GM12878 (cell line): ENCODE data around the gene OMD. TPM values are rescaled to one million over a fixed set of nuclear protein-coding genes. Genes with fewer than 3 reads are reported as not detected.

ENCODE experiments used
- ATAC-seq: fragments of 200-7000 bp; cut with Tn5 transposase; 3 replicates; pipeline ENCODE4 v1.9.1; 2020; ENCODE audit warnings: mild to moderate bottlenecking, moderate library complexity
- BruUV-seq: library from RNA; stranded (reverse); fragments of 400-500 nt; replicated peaks from 2 replicates; lab custom pipeline; 2021; lab: Mats Ljungman, UMichigan
- CTCF ChIA-PET: fragments of 300-600 bp; sonication (Branson Sonifier 250); formaldehyde crosslinking; extraction: SDS; loops from one replicate; lab custom pipeline; 2021; ENCODE audit warnings: inconsistent platforms; lab: Yijun Ruan, JAX
- POLR2A ChIA-PET: fragments of 350-600 bp; formaldehyde crosslinking; extraction: SDS; loops from one replicate; lab custom pipeline; 2021; ENCODE audit warnings: inconsistent platforms; lab: Charles Lee
- RAD21 ChIA-PET: fragments of 300-600 bp; sonication (Branson Sonifier 250); formaldehyde crosslinking; loops from one replicate; lab custom pipeline; 2023; ENCODE audit warnings: antibody characterized with exemption; ENCODE audit not compliant: unreplicated experiment; lab: Charles Lee
- SMC1A ChIA-PET: fragments of 300-600 bp; sonication (Branson Sonifier 250); formaldehyde crosslinking; loops from one replicate; lab custom pipeline; 2023; ENCODE audit not compliant: unreplicated experiment, uncharacterized antibody; lab: Charles Lee
- DNase-seq: peaks from one replicate; pipeline ENCODE4 v3.0.0-alpha.2; 2011; ENCODE audit warnings: low read depth, low spot score
- FAIRE-seq: peaks from 3 replicates; lab custom pipeline; 2011; peaks lifted over from hg19 to GRCh38; lab: Jason Lieb, UNC
- H2AFZ ChIP-seq: 2 replicates; pipeline ENCODE4 v1.6.0; 2011; ENCODE audit warnings: low read depth, low read length, control low read depth; ENCODE audit not compliant: control insufficient read depth
- H3K27ac ChIP-seq: 2 replicates; pipeline ENCODE4 v1.5.1; 2011; ENCODE audit warnings: control low read depth; ENCODE audit not compliant: control insufficient read depth, insufficient read depth
- H3K27me3 ChIP-seq, 2 experiments: replicated peaks in 1 of 2; 2 replicates each; pipeline versions ENCODE4 v1.6.0 to v1.6.1; 2011; ENCODE audit warnings: low read length in 1 of 2; ENCODE audit not compliant: control insufficient read depth in 2 of 2, insufficient read depth in 2 of 2
- H3K36me3 ChIP-seq, 2 experiments: 2 replicates each; pipeline ENCODE4 v1.5.1; 2011; ENCODE audit warnings: low read length in 1 of 2; ENCODE audit not compliant: control insufficient read depth in 2 of 2, insufficient read depth in 2 of 2
- H3K4me1 ChIP-seq: 2 replicates; pipeline ENCODE4 v1.6.1; 2011; ENCODE audit warnings: mild to moderate bottlenecking, low read length, moderate library complexity, mixed read lengths; ENCODE audit not compliant: control insufficient read depth, insufficient read depth
- H3K4me2 ChIP-seq: 2 replicates; pipeline ENCODE4 v1.6.0; 2011; ENCODE audit warnings: control low read depth; ENCODE audit not compliant: control insufficient read depth, insufficient read depth
- H3K4me3 ChIP-seq: fragments of 200-600 bp; sonication (generic); 2 replicates; pipeline ENCODE4 v1.5.1; 2016
- H3K79me2 ChIP-seq: 2 replicates; pipeline ENCODE4 v1.6.0; 2011; ENCODE audit warnings: low read length; ENCODE audit not compliant: control insufficient read depth, insufficient read depth
- H3K9ac ChIP-seq: 2 replicates; pipeline ENCODE4 v1.8.0; 2011; ENCODE audit warnings: low read length, control low read depth, mixed read lengths; ENCODE audit not compliant: control insufficient read depth, insufficient read depth
- H3K9me3 ChIP-seq: replicated peaks from 3 replicates; pipeline ENCODE4 v1.5.1; 2011; ENCODE audit warnings: mild to moderate bottlenecking, low read length; ENCODE audit not compliant: control insufficient read depth, insufficient read depth
- H4K20me1 ChIP-seq: 2 replicates; pipeline ENCODE4 v1.6.0; 2011; ENCODE audit not compliant: control insufficient read depth, insufficient read depth
- DPF2 ChIP-seq: fragments of 450-650 bp; IDR thresholded peaks from 2 replicates; pipeline ENCODE4 v1.6.1; 2017; ENCODE audit warnings: mild to moderate bottlenecking
- EP300 ChIP-seq, 2 experiments: fragments of 150-350 bp in 1 of 2; IDR thresholded peaks; 2 replicates each; pipeline ENCODE4 v1.6.1; 2011 to 2012; ENCODE audit warnings: low read depth in 2 of 2, low read length in 2 of 2, borderline replicate concordance in 1 of 2, improper control_type of control experiment in 1 of 2, inconsistent platforms in 1 of 2; ENCODE audit not compliant: control insufficient read depth in 1 of 2
- IKZF2 ChIP-seq, 2 experiments: fragments of 450-650 bp; IDR thresholded peaks; 2 replicates each; pipeline ENCODE4 v1.6.1; 2017; ENCODE audit warnings: mild to moderate bottlenecking in 2 of 2, moderate library complexity in 2 of 2
- MEF2B ChIP-seq: fragments of 450-650 bp; IDR thresholded peaks from 2 replicates; pipeline ENCODE4 v1.6.1; 2018; ENCODE audit warnings: mild to moderate bottlenecking, moderate library complexity; ENCODE audit not compliant: partially characterized antibody, poor library complexity, severe bottlenecking
- RELA ChIP-seq: fragments of 450-650 bp; IDR thresholded peaks from 2 replicates; pipeline ENCODE4 v1.8.0; 2014; ENCODE audit warnings: borderline replicate concordance; ENCODE audit not compliant: partially characterized antibody
- SREBF2 ChIP-seq: IDR thresholded peaks from 2 replicates; pipeline ENCODE4 v1.6.1; 2012; ENCODE audit warnings: mild to moderate bottlenecking, low read length
- STAT1 ChIP-seq: fragments of 450-650 bp; conservative IDR thresholded peaks from 2 replicates; pipeline ENCODE4 v1.6.1; 2014; ENCODE audit warnings: antibody characterized with exemption, mild to moderate bottlenecking
- TBL1XR1 ChIP-seq: IDR thresholded peaks from 2 replicates; pipeline ENCODE4 v1.6.1; 2012; ENCODE audit warnings: low read depth, low read length, improper control_type of control experiment
- YBX1 ChIP-seq: fragments of 450-650 bp; IDR thresholded peaks from 2 replicates; pipeline ENCODE4 v1.6.1; 2016; ENCODE audit warnings: antibody characterized with exemption
- WGBS: methylation state at CpG from one replicate; pipeline ENCODE4 v1.1.6; 2016; ENCODE audit warnings: low lambda C conversion rate; ENCODE audit not compliant: insufficient replicate concordance, insufficient coverage; ENCODE audit errors: missing lambda C conversion rate; 5-methylcytosine and 5-hydroxymethylcytosine counted together
- in situ Hi-C: fragments of 300-500 bp; cut with MboI; formaldehyde crosslinking; loops from 9 replicates; pipeline ENCODE4 v1.14.3; 2018; ENCODE audit warnings: mixed read lengths
- intact Hi-C: fragments of 100-400 bp; cut with micrococcal nuclease; formaldehyde crosslinking; loops from one replicate; pipeline ENCODE4 v1.14.2; 2022; ENCODE audit not compliant: unreplicated experiment
- polyA plus RNA-seq, 11 experiments: library from polyadenylated mRNA; depleted of rRNA in 4 of 11; unstranded in 6 of 11; stranded (reverse) in 5 of 11; fragments of >200 nt; fragmentation: Nextera tagmentation in 4 of 11; fragmentation: Illumina TruSeq in 1 of 11; extraction: Ambion mirVana in 4 of 11; extraction: Trizol in 1 of 11; gene quantifications; 1 replicate in 1 of 11; 2 replicates in 10 of 11; pipeline versions ENCODE4 v1.2.1 to v1.2.3, GENCODE V29; 2011 to 2016; ENCODE audit warnings: inconsistent platforms in 2 of 11, missing spikeins in 2 of 11, low read depth in 1 of 11
- total RNA-seq, 4 experiments: library from RNA; depleted of rRNA in 3 of 4; stranded (reverse); fragments of >200 nt in 3 of 4; fragmentation: Illumina TruSeq in 1 of 4; extraction: Trizol in 1 of 4; gene quantifications; 2 replicates each; pipeline versions ENCODE4 v1.2.1 to v1.2.3, GENCODE V29; 2013 to 2021
- TF ChIP-seq, protein P1 (sequence below): fragments of 450-650 bp; IDR thresholded peaks from 2 replicates; pipeline ENCODE4 v1.6.1; 2017; ENCODE audit warnings: mild to moderate bottlenecking, moderate library complexity

Gene OMD
- total and polyA plus RNA-seq, 10 of the 15 experiments (the other 5 are each of a cell fraction or from before 2014, with no cell fraction given), result 0.08 to 0.70 (median 0.57) TPM; not detected in 7

DNA sequence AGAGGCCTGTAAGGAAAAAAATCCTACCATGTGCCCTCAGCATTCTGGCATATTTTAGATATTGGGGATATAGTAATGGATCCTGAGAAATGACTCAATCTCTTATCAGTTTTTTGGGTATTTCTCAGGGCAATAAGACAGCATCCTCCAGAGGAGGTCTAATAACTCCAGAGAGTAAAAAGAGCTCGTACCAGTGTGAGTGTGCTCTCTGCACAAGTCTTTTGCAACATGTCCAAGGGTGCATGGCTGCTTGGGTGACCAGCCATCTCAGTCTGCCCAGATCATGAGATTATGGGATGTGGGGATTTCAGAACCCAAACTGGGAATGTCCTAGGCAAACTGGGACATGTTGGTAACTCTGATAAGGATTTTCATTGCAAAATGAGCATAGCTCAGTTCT, 42.8 kb upstream of the OMD start:
- ChIA-PET CTCF (interaction anchor here (0.9 kb wide), 1 partner anchor 9 kb away, joined by 3 read pairs; no protein-coding TSS in a partner anchor), POLR2A (no interaction called here), RAD21 (no interaction called here), SMC1A (interaction anchor here (2.6 kb wide), 1 partner anchor 9 kb away, joined by 9 read pairs; no protein-coding TSS in a partner anchor)
- Histone ChIP-seq H3K9me3 (no peaks in the 10 kb centered on the region), H4K20me1 (no peaks in the 10 kb centered on the region), H3K4me2 (no peak overlapping the region), H3K27ac (no peak overlapping the region), H3K27me3 (no peaks in the 10 kb centered on the region), H3K79me2 (no peaks in the 10 kb centered on the region), H3K36me3 (no peaks in the 10 kb centered on the region), H3K4me3 (no peak overlapping the region), H2AFZ (no peak overlapping the region), H3K9ac (no peak overlapping the region), H3K4me1 (no peaks in the 10 kb centered on the region)
- WGBS, result 33% methylated on average over 1 of the region's 1 CpG
- FAIRE-seq, result no peak
- BruUV-seq, result no TSS peak
- ATAC-seq, result no peak
- in situ Hi-C loops, result no loop called here
- DNase-seq, result no peak
- TF ChIP-seq IKZF2 (IDR thresholded peaks at IDR 0.05), result no peak
- intact Hi-C loops, result no loop called here

GRCh38 chr9:92463984-92464383, 39.7 kb upstream of the OMD start:
- no peak overlapping the region for H3K4me2 ChIP-seq
- no peaks in the 10 kb centered on the region for H3K27me3 ChIP-seq
- no peak overlapping the region for H3K4me3 ChIP-seq
- no peaks in the 10 kb centered on the region for H4K20me1 ChIP-seq
- H3K79me2 ChIP-seq, result no peaks in the 10 kb centered on the region
- H3K9me3 ChIP-seq, result no peaks in the 10 kb centered on the region
- BruUV-seq, result no TSS peak
- FAIRE-seq (no peak), ATAC-seq (no peak), DNase-seq (no peak)
- H3K4me1 ChIP-seq, result no peaks in the 10 kb centered on the region
- H3K9ac ChIP-seq, result no peak overlapping the region
- no peak overlapping the region for H3K27ac ChIP-seq
- in situ Hi-C loops (no loop called here), intact Hi-C loops (no loop called here)
- no peaks in the 10 kb centered on the region for H3K36me3 ChIP-seq
- ChIA-PET POLR2A (no interaction called here), CTCF (interaction anchor here (1.0 to 1.5 kb wide), 2 partner anchors 9 to 323 kb away, joined by 3 to 4 read pairs; no protein-coding TSS in a partner anchor), RAD21 (interaction anchor here (0.9 kb wide), 1 partner anchor 9 kb away, joined by 3 read pairs; no protein-coding TSS in a partner anchor), SMC1A (no interaction called here)
- 65% methylated on average over 3 of the region's 3 CpGs for WGBS
- TF ChIP-seq TBL1XR1 (no peak), YBX1 (no peak), EP300 (IDR thresholded peaks at IDR 0.05; ENCODE audit: borderline replicate concordance in 1 of 2, control insufficient read depth in 1 of 2, low read depth in 2 of 2, low read length in 2 of 2) (no peak), MEF2B (no peak), STAT1 (no peak), RELA (no peak), DPF2 (no peak), SREBF2 (no peak)
- TF ChIP-seq, protein P1, sequence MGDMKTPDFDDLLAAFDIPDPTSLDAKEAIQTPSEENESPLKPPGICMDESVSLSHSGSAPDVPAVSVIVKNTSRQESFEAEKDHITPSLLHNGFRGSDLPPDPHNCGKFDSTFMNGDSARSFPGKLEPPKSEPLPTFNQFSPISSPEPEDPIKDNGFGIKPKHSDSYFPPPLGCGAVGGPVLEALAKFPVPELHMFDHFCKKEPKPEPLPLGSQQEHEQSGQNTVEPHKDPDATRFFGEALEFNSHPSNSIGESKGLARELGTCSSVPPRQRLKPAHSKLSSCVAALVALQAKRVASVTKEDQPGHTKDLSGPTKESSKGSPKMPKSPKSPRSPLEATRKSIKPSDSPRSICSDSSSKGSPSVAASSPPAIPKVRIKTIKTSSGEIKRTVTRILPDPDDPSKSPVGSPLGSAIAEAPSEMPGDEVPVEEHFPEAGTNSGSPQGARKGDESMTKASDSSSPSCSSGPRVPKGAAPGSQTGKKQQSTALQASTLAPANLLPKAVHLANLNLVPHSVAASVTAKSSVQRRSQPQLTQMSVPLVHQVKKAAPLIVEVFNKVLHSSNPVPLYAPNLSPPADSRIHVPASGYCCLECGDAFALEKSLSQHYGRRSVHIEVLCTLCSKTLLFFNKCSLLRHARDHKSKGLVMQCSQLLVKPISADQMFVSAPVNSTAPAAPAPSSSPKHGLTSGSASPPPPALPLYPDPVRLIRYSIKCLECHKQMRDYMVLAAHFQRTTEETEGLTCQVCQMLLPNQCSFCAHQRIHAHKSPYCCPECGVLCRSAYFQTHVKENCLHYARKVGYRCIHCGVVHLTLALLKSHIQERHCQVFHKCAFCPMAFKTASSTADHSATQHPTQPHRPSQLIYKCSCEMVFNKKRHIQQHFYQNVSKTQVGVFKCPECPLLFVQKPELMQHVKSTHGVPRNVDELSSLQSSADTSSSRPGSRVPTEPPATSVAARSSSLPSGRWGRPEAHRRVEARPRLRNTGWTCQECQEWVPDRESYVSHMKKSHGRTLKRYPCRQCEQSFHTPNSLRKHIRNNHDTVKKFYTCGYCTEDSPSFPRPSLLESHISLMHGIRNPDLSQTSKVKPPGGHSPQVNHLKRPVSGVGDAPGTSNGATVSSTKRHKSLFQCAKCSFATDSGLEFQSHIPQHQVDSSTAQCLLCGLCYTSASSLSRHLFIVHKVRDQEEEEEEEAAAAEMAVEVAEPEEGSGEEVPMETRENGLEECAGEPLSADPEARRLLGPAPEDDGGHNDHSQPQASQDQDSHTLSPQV, result no peak
- no peak overlapping the region for H2AFZ ChIP-seq
